ENCODE results near the gene GNB4.

DNA sequence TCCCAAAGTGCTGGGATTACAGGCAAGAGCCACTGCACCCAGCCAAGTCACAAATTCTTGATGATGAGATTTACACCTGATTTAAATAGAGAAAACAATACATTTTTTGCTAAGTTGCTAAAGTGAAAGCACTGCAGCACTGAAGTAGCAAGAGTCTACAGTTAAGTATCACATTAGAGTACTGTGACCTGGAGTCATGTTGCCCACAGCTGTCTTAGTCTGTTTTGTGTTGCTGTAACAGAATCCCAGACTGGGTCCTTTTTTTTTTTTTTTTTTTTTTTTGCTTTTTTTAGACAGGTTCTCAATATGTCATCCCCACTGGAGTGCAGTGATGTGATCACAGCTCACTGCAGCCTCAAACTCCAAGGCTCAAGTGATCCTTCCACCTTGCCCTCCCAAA is 23.2 kb upstream of the GNB4 start:
- TF ChIP-seq, protein P1, sequence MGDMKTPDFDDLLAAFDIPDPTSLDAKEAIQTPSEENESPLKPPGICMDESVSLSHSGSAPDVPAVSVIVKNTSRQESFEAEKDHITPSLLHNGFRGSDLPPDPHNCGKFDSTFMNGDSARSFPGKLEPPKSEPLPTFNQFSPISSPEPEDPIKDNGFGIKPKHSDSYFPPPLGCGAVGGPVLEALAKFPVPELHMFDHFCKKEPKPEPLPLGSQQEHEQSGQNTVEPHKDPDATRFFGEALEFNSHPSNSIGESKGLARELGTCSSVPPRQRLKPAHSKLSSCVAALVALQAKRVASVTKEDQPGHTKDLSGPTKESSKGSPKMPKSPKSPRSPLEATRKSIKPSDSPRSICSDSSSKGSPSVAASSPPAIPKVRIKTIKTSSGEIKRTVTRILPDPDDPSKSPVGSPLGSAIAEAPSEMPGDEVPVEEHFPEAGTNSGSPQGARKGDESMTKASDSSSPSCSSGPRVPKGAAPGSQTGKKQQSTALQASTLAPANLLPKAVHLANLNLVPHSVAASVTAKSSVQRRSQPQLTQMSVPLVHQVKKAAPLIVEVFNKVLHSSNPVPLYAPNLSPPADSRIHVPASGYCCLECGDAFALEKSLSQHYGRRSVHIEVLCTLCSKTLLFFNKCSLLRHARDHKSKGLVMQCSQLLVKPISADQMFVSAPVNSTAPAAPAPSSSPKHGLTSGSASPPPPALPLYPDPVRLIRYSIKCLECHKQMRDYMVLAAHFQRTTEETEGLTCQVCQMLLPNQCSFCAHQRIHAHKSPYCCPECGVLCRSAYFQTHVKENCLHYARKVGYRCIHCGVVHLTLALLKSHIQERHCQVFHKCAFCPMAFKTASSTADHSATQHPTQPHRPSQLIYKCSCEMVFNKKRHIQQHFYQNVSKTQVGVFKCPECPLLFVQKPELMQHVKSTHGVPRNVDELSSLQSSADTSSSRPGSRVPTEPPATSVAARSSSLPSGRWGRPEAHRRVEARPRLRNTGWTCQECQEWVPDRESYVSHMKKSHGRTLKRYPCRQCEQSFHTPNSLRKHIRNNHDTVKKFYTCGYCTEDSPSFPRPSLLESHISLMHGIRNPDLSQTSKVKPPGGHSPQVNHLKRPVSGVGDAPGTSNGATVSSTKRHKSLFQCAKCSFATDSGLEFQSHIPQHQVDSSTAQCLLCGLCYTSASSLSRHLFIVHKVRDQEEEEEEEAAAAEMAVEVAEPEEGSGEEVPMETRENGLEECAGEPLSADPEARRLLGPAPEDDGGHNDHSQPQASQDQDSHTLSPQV (IDR thresholded peaks at IDR 0.05) = no peak
- TF ChIP-seq ZNF384 (IDR thresholded peaks at IDR 0.05; ENCODE audit: borderline replicate concordance, low read depth, low read length) (no peak), FOXK2 (IDR thresholded peaks at IDR 0.05) (no peak), CHD1 (IDR thresholded peaks at IDR 0.05; ENCODE audit: low read depth, low read length) (no peak), CEBPB (IDR thresholded peaks at IDR 0.05; ENCODE audit: borderline replicate concordance in 1 of 2, low read depth in 2 of 2, low read length in 2 of 2) (no peak), RFX5 (IDR thresholded peaks at IDR 0.05; ENCODE audit: low read depth, low read length) (no peak), RUNX3 (IDR thresholded peaks at IDR 0.05; ENCODE audit: low read length) (no peak)
- TF ChIP-seq, protein P2, sequence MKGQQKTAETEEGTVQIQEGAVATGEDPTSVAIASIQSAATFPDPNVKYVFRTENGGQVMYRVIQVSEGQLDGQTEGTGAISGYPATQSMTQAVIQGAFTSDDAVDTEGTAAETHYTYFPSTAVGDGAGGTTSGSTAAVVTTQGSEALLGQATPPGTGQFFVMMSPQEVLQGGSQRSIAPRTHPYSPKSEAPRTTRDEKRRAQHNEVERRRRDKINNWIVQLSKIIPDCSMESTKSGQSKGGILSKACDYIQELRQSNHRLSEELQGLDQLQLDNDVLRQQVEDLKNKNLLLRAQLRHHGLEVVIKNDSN (IDR thresholded peaks at IDR 0.05; ENCODE audit: borderline replicate concordance, extremely low read length, insufficient read depth, low read depth, low read length) = no peak
- TF ChIP-seq, protein P3, sequence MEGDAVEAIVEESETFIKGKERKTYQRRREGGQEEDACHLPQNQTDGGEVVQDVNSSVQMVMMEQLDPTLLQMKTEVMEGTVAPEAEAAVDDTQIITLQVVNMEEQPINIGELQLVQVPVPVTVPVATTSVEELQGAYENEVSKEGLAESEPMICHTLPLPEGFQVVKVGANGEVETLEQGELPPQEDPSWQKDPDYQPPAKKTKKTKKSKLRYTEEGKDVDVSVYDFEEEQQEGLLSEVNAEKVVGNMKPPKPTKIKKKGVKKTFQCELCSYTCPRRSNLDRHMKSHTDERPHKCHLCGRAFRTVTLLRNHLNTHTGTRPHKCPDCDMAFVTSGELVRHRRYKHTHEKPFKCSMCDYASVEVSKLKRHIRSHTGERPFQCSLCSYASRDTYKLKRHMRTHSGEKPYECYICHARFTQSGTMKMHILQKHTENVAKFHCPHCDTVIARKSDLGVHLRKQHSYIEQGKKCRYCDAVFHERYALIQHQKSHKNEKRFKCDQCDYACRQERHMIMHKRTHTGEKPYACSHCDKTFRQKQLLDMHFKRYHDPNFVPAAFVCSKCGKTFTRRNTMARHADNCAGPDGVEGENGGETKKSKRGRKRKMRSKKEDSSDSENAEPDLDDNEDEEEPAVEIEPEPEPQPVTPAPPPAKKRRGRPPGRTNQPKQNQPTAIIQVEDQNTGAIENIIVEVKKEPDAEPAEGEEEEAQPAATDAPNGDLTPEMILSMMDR (IDR thresholded peaks at IDR 0.05 in 2 of 3, conservative IDR thresholded peaks at IDR 0.05 in 1 of 3; ENCODE audit: control insufficient read depth in 2 of 3, extremely low read depth in 1 of 3, insufficient read depth in 1 of 3, low read depth in 3 of 3, low read length in 3 of 3) = no peak
- TF ChIP-seq, protein P4, sequence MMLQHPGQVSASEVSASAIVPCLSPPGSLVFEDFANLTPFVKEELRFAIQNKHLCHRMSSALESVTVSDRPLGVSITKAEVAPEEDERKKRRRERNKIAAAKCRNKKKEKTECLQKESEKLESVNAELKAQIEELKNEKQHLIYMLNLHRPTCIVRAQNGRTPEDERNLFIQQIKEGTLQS (IDR thresholded peaks at IDR 0.05; ENCODE audit: borderline replicate concordance, extremely low read depth, low read depth, low read length) = no peak

Data from GM12878 (cell line).